ENCODE results near the gene DBP.

GRCh38 chr19:48681127-48681470 is 43.9 kb upstream of the DBP start:
- TF ChIP-seq CTCF (IDR thresholded peaks at IDR 0.05) (no peak), POLR2A (IDR thresholded peaks at IDR 0.05) (no peak)
